ENCODE results near the gene SASS6. TPM values are rescaled to one million over a fixed set of nuclear protein-coding genes. Genes with fewer than 3 reads are reported as not detected.

The SASS6 gene
- total RNA-seq, 3 donors from 2014 or later, result 2.7 to 7.2 (median 3.6) TPM

DNA sequence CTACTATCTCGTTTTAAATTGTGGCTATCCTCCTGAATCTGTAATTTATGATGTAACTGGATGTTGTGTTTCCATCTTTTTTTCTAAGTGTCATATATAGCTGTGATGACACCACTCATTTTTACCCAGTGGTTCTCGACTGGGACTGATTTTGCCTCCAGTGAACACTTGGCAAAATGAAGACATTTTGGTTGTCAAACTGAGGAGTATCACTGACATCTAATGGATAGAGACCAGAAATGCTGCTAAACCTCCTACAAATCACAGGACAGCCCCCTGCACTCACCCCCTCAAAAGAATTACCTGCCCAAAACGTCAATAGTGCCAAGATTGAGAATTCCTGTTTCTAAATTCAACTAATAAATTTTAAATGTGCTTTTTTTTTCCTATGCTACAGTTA is 2.1 kb upstream of the SASS6 start:
- Histone ChIP-seq H3K9me3 (no peaks in the 10 kb centered on the region), H3K4me1 (no peaks in the 10 kb centered on the region), H3K4me3 (no peak overlapping the region), H3K27me3 (no peaks in the 10 kb centered on the region), H3K27ac (no peak overlapping the region), H3K36me3 (peaks cover 10% of the 10 kb centered on the region)
- intact Hi-C loops (cut with DNase I; ENCODE audit: low total_unique reads), result no loop called here
- TF ChIP-seq POLR2AphosphoS5 (IDR thresholded peaks at IDR 0.05) (no peak), POLR2A (IDR thresholded peaks at IDR 0.05) (no peak)
- TF ChIP-seq, protein P1, sequence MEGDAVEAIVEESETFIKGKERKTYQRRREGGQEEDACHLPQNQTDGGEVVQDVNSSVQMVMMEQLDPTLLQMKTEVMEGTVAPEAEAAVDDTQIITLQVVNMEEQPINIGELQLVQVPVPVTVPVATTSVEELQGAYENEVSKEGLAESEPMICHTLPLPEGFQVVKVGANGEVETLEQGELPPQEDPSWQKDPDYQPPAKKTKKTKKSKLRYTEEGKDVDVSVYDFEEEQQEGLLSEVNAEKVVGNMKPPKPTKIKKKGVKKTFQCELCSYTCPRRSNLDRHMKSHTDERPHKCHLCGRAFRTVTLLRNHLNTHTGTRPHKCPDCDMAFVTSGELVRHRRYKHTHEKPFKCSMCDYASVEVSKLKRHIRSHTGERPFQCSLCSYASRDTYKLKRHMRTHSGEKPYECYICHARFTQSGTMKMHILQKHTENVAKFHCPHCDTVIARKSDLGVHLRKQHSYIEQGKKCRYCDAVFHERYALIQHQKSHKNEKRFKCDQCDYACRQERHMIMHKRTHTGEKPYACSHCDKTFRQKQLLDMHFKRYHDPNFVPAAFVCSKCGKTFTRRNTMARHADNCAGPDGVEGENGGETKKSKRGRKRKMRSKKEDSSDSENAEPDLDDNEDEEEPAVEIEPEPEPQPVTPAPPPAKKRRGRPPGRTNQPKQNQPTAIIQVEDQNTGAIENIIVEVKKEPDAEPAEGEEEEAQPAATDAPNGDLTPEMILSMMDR (IDR thresholded peaks at IDR 0.05), result no peak
- no peak for DNase-seq (ENCODE audit: low spot score in 2 of 2)

DNA sequence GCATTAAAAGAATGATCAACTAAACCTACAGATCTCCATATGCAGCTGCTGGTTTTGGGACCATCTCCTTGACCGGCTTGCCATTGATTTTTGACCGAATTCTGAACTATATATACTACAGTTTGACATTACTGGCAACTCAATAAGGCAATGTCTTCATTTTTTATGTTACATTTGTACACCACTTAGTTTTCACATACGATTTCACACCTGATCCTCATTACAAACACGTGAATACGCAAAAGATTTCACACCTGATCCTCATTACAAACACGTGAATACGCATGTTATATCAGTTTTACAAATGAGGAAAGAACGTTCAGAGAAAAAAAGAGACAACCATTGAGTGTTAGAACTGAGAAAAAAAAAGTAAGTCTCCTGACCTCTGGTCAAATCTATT is 1.1 kb downstream of the SASS6 start:
- no peak overlapping the region for H3K4me3 ChIP-seq
- intact Hi-C loops (cut with DNase I; ENCODE audit: low total_unique reads), result no loop called here
- H3K36me3 ChIP-seq, result no peaks in the 10 kb centered on the region

DNA sequence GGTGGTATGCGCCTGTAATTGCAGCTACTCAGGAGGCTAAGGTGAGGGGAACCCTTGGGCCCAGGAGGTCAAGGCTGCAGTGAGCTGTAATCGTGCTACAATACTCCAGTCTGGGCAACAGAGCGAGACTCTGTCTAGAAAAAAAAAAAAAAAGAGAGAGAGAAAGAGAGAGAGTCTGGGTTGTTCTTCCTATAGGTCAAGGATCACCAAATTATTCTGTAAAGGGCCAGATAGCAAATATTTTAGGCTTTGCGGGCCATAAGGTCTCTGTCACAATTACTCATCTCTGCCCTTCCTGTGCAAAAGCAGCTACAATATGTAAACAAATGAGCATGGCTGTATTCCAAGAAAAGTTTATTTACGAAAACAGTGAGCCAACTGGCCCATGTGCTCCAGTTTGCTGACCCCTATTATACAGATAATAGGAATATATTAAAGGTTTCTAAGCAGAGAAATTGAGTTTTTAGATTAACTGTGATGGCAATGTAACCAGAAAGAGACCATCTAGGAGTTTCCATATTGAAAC is 2.1 kb downstream of the SASS6 start:
- H3K27me3 ChIP-seq, result no peaks in the 10 kb centered on the region
- H3K9me3 ChIP-seq, result no peaks in the 10 kb centered on the region
- H3K4me3 ChIP-seq, result no peak overlapping the region
- no peaks in the 10 kb centered on the region for H3K36me3 ChIP-seq
- DNase-seq (ENCODE audit: low spot score in 2 of 2), result no peak
- TF ChIP-seq POLR2AphosphoS5 (IDR thresholded peaks at IDR 0.05), result no peak
- TF ChIP-seq POLR2A (IDR thresholded peaks at IDR 0.05), result no peak
- TF ChIP-seq, protein P1 (IDR thresholded peaks at IDR 0.05), result no peak
- no peak overlapping the region for H3K27ac ChIP-seq
- intact Hi-C loops (cut with DNase I; ENCODE audit: low total_unique reads), result no loop called here
- H3K4me1 ChIP-seq, result no peaks in the 10 kb centered on the region

More for the DNA sequence above, 1.1 kb downstream of the SASS6 start:
- Histone ChIP-seq H3K27ac (no peak overlapping the region), H3K27me3 (no peaks in the 10 kb centered on the region), H3K9me3 (no peaks in the 10 kb centered on the region), H3K4me1 (no peaks in the 10 kb centered on the region)
- TF ChIP-seq POLR2A (IDR thresholded peaks at IDR 0.05) (no peak), POLR2AphosphoS5 (IDR thresholded peaks at IDR 0.05) (no peak)
- TF ChIP-seq, protein P1 (IDR thresholded peaks at IDR 0.05), result no peak
- no peak for DNase-seq (ENCODE audit: low spot score in 2 of 2)

DNA sequence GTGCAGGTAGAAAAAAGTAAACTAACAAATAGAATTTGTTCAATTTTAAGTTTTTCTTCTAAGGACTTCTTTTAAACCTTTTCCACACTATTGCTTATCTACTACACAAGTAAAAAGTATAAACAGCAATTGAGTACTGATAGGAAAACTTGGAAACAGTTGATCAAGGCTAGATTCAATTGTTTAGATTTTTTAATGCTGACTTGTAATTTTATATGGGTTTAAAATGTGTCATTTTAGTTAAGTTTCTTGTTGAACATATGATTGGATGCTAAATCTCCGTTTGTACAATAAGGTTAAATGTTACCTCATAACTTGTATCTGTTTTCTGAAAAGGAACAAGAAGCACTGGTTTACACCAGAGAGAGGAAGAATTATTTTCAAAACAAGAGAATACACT is 5.5 kb downstream of the SASS6 start:
- DNase-seq (ENCODE audit: low spot score in 2 of 2), result no peak
- no peak overlapping the region for H3K27ac ChIP-seq
- H3K9me3 ChIP-seq, result no peaks in the 10 kb centered on the region
- no peaks in the 10 kb centered on the region for H3K36me3 ChIP-seq
- H3K4me1 ChIP-seq, result no peaks in the 10 kb centered on the region
- intact Hi-C loops (cut with DNase I; ENCODE audit: low total_unique reads), result no loop called here
- no peak overlapping the region for H3K4me3 ChIP-seq
- H3K27me3 ChIP-seq, result no peaks in the 10 kb centered on the region
- TF ChIP-seq POLR2A (IDR thresholded peaks at IDR 0.05) (no peak), POLR2AphosphoS5 (IDR thresholded peaks at IDR 0.05) (no peak)
- TF ChIP-seq, protein P1 (IDR thresholded peaks at IDR 0.05), result no peak

DNA sequence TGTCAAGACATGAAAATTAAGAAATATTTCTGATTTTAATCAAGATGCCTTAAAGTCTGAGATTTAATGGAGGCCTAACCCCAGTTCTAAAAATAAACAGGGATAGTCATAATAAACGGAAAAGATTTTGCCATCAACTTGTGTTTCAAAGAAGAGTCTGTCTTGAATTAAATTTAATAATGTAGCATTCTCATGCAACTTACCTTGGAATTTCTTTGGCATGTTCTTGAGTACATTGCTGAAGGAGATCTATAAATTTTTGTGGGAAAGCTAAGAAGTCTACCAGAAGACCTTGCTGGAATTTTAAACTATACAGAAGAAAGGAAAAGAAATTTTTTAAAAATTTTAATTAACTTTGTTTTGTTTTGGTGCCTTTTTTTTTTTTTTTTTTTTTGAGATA is 10.6 kb downstream of the SASS6 start:
- intact Hi-C loops (cut with DNase I; ENCODE audit: low total_unique reads), result no loop called here
- Histone ChIP-seq H3K27me3 (no peaks in the 10 kb centered on the region), H3K36me3 (peaks cover 3% of the 10 kb centered on the region), H3K4me3 (no peak overlapping the region), H3K27ac (no peak overlapping the region), H3K4me1 (no peaks in the 10 kb centered on the region), H3K9me3 (no peaks in the 10 kb centered on the region)
- DNase-seq (ENCODE audit: low spot score in 2 of 2), result no peak
- TF ChIP-seq POLR2AphosphoS5 (IDR thresholded peaks at IDR 0.05), result no peak
- TF ChIP-seq, protein P1 (IDR thresholded peaks at IDR 0.05), result no peak
- no peak for TF ChIP-seq POLR2A (IDR thresholded peaks at IDR 0.05)

Measured in breast epithelium (tissue), 4 donors.